A549 (cell line): ENCODE data around the gene TBCE. TPM values are rescaled to one million over a fixed set of nuclear protein-coding genes. Genes with fewer than 3 reads are reported as not detected.

Experiments used
- ATAC-seq, 2 experiments: fragments of 200-7000 bp in 1 of 2; fragments of >200 bp in 1 of 2; cut with Nextera tagmentation in 1 of 2; cut with Tn5 transposase in 1 of 2; 3 replicates each; pipeline versions ENCODE4 v1.8.0 to v1.9.1; 2018 to 2020; ENCODE audit warnings: mild to moderate bottlenecking in 1 of 2, moderate library complexity in 1 of 2
- CTCF ChIA-PET: fragments of 300-600 bp; sonication (Branson Sonifier 250); formaldehyde crosslinking; extraction: SDS; loops from one replicate; lab custom pipeline; 2021; ENCODE audit warnings: antibody characterized with exemption, inconsistent platforms; lab: Yijun Ruan, JAX
- POLR2A ChIA-PET: fragments of 350-600 bp; formaldehyde crosslinking; extraction: SDS; loops from one replicate; lab custom pipeline; 2021; ENCODE audit warnings: antibody characterized with exemption, inconsistent platforms; lab: Yijun Ruan, JAX
- DNase-seq, 2 experiments: peaks; one replicate each; pipeline versions ENCODE4 v3.0.0 to v3.0.0-alpha.2; 2011 to 2016; ENCODE audit warnings: low read depth in 1 of 2, low spot score in 1 of 2
- FAIRE-seq: peaks from 2 replicates; lab custom pipeline; 2011; peaks lifted over from hg19 to GRCh38; lab: Jason Lieb, UNC
- H3K27ac ChIP-seq, 2 experiments: fragments of >200 bp; sonication (Bioruptor Twin); formaldehyde crosslinking; 3 replicates each; pipeline ENCODE4 v1.5.1; 2016 to 2017
- H3K4me1 ChIP-seq: fragments of >200 bp; sonication (Bioruptor Twin); formaldehyde crosslinking; 3 replicates; pipeline ENCODE4 v1.6.1; 2016
- H3K4me2 ChIP-seq: fragments of >200 bp; sonication (Bioruptor Twin); formaldehyde crosslinking; 3 replicates; pipeline ENCODE4 v1.6.1; 2016
- H3K4me3 ChIP-seq: fragments of >200 bp; sonication (Bioruptor Twin); formaldehyde crosslinking; 3 replicates; pipeline ENCODE4 v1.5.1; 2016
- H3K9me3 ChIP-seq: fragments of >200 bp; sonication (Bioruptor Twin); formaldehyde crosslinking; 3 replicates; pipeline ENCODE4 v1.6.1; 2016
- ATOH8 ChIP-seq: fragments of 250-450 bp; sonication (Bioruptor Pico); IDR thresholded peaks from 2 replicates; pipeline ENCODE4 v1.5.0; 2020; ENCODE audit warnings: low read depth, mild to moderate bottlenecking, moderate library complexity
- CBX2 ChIP-seq: fragments of 200-600 bp; sonication (generic); IDR thresholded peaks from 2 replicates; pipeline ENCODE4 v1.6.1; 2016; ENCODE audit warnings: low read depth, mild to moderate bottlenecking, borderline replicate concordance
- CHD4 ChIP-seq: fragments of 200-600 bp; sonication (generic); IDR thresholded peaks from 2 replicates; pipeline ENCODE4 v1.6.1; 2016; ENCODE audit warnings: antibody characterized with exemption, mild to moderate bottlenecking, borderline replicate concordance
- ELK1 ChIP-seq: fragments of 150-350 bp; IDR thresholded peaks from 2 replicates; pipeline ENCODE4 v1.6.1; 2014; ENCODE audit warnings: low read depth, mild to moderate bottlenecking, low read length
- EP300 ChIP-seq, 2 experiments: fragments of >200 bp; sonication (Bioruptor Twin); formaldehyde crosslinking; IDR thresholded peaks; 2 replicates in 1 of 2; 3 replicates in 1 of 2; pipeline ENCODE4 v1.6.1; 2016 to 2017
- FOSB ChIP-seq: fragments of 250-450 bp; sonication (Bioruptor Pico); IDR thresholded peaks from 2 replicates; pipeline ENCODE4 v1.5.0; 2020; ENCODE audit warnings: mild to moderate bottlenecking, moderate library complexity
- HDAC2 ChIP-seq: fragments of 200-600 bp; sonication (generic); IDR thresholded peaks from 2 replicates; pipeline ENCODE4 v1.6.1; 2016
- HES2 ChIP-seq: fragments of >200 bp; sonication (Bioruptor Twin); formaldehyde crosslinking; IDR thresholded peaks from 2 replicates; pipeline ENCODE4 v1.6.1; 2016
- HOXB5 ChIP-seq: fragments of 250-450 bp; sonication (Bioruptor Pico); IDR thresholded peaks from 2 replicates; pipeline ENCODE4 v1.5.0; 2020; ENCODE audit warnings: mild to moderate bottlenecking, moderate library complexity
- MAFK ChIP-seq: fragments of 450-650 bp; IDR thresholded peaks from 2 replicates; pipeline ENCODE4 v1.6.1; 2014; ENCODE audit not compliant: partially characterized antibody
- MAZ ChIP-seq: fragments of 150-350 bp; IDR thresholded peaks from 2 replicates; pipeline ENCODE4 v1.6.1; 2014; ENCODE audit warnings: antibody characterized with exemption, low read depth, low read length, borderline replicate concordance
- MYC ChIP-seq: IDR thresholded peaks from 2 replicates; pipeline ENCODE4 v1.6.1; 2012; ENCODE audit warnings: mild to moderate bottlenecking, inconsistent platforms, low read length, improper control_type of control experiment, borderline replicate concordance
- RAD21 ChIP-seq, 2 experiments: fragments of >200 bp in 1 of 2; sonication (Bioruptor Twin) in 1 of 2; formaldehyde crosslinking in 1 of 2; IDR thresholded peaks in 1 of 2; conservative IDR thresholded peaks in 1 of 2; 2 replicates in 1 of 2; 3 replicates in 1 of 2; pipeline ENCODE4 v1.6.1; 2012 to 2018; ENCODE audit warnings: inconsistent platforms in 1 of 2
- RARB ChIP-seq: fragments of 250-450 bp; sonication (Bioruptor Pico); IDR thresholded peaks from 2 replicates; pipeline ENCODE4 v1.8.0; 2021; ENCODE audit warnings: mild to moderate bottlenecking, moderate library complexity
- REST ChIP-seq: fragments of 200-600 bp; sonication (generic); IDR thresholded peaks from 2 replicates; pipeline ENCODE4 v1.6.1; 2016; ENCODE audit warnings: antibody characterized with exemption, mild to moderate bottlenecking, moderate library complexity
- RNF2 ChIP-seq: fragments of 200-600 bp; sonication (generic); IDR thresholded peaks from 2 replicates; pipeline ENCODE4 v1.6.1; 2016; ENCODE audit warnings: low read depth, mild to moderate bottlenecking, antibody characterized with exemption, moderate library complexity, borderline replicate concordance
- SREBF2 ChIP-seq: fragments of 450-650 bp; IDR thresholded peaks from 2 replicates; pipeline ENCODE4 v1.6.1; 2014; ENCODE audit warnings: mild to moderate bottlenecking, moderate library complexity
- TFCP2L1 ChIP-seq: fragments of 250-450 bp; sonication (Bioruptor Pico); IDR thresholded peaks from 2 replicates; pipeline ENCODE4 v1.5.0; 2021; ENCODE audit warnings: mild to moderate bottlenecking
- TP53 ChIP-seq: fragments of 250-450 bp; sonication (Bioruptor Pico); IDR thresholded peaks from 2 replicates; pipeline ENCODE4 v1.5.0; 2021; ENCODE audit warnings: mild to moderate bottlenecking, moderate library complexity
- ZNF302 ChIP-seq: fragments of 250-450 bp; sonication (Bioruptor Pico); IDR thresholded peaks from 2 replicates; pipeline ENCODE4 v1.9.0; 2021; ENCODE audit warnings: inconsistent platforms, mild to moderate bottlenecking, moderate library complexity
- ZSCAN20 ChIP-seq: fragments of 250-450 bp; sonication (Bioruptor Pico); IDR thresholded peaks from 2 replicates; pipeline ENCODE4 v1.8.0; 2022; ENCODE audit warnings: mild to moderate bottlenecking, moderate library complexity
- WGBS: methylation state at CpG from one replicate; pipeline ENCODE4 v1.1.6; 2017; ENCODE audit errors: missing lambda C conversion rate; 5-methylcytosine and 5-hydroxymethylcytosine counted together
- polyA plus RNA-seq, 4 experiments: library from polyadenylated mRNA; depleted of rRNA in 3 of 4; stranded (reverse); fragments of >200 nt; fragmentation: RNase III in 1 of 4; extraction: RNeasy Plus Mini Kit Qiagen cat#74134 plus additional on column Dnase treatment in 1 of 4; gene quantifications; 2 replicates in 3 of 4; 3 replicates in 1 of 4; pipeline ENCODE4 v1.2.3, GENCODE V29; 2011 to 2017

TBCE gene
- polyA plus RNA-seq, 2 of the 4 experiments (the other 2 are of a cell fraction) = 45.1 to 65.2 TPM

- TF ChIP-seq REST = no peak
- TF ChIP-seq MAZ = no peak
- no peak for TF ChIP-seq ATOH8 (CRISPR knock-in tag)
- TF ChIP-seq RARB (CRISPR knock-in tag) = no peak
- no peak for TF ChIP-seq HDAC2
- TF ChIP-seq HES2 = no peak
- no peak for TF ChIP-seq CBX2
- no peak for TF ChIP-seq ELK1
- TF ChIP-seq, all 56 proteins: peak for 0
- POLR2A ChIA-PET = no interaction called here
- no peak overlapping the region for H3K4me2 ChIP-seq
- H3K4me3 ChIP-seq = no peak overlapping the region
- CTCF ChIA-PET = interaction anchor here (0.5 to 0.7 kb wide), 2 partner anchors 7 to 22 kb away, joined by 4 read pairs; no protein-coding TSS in a partner anchor
- ATAC-seq (no peak), FAIRE-seq (no peak), DNase-seq (no peak)
- H3K4me1 ChIP-seq = no peaks in the 10 kb centered on the region
- H3K9me3 ChIP-seq = no peaks in the 10 kb centered on the region
- 84% methylated on average over 5 of the region's 5 CpGs for WGBS
- H3K27ac ChIP-seq = no peak overlapping the region
Measured at GRCh38 chr1:235450433-235450832, 83.2 kb downstream of the TBCE start.

- DNase-seq (no peak), ATAC-seq (peak; percentile 19 to 40; a peak in 3 of 6 replicates), FAIRE-seq (no peak)
- TF ChIP-seq FOSB (CRISPR knock-in tag) (no peak), EP300 (IDR thresholded peaks at IDR 0.05) (no peak), TP53 (no peak), MAFK (peak; percentile 92), TFCP2L1 (CRISPR knock-in tag) (no peak), MYC (no peak)
- POLR2A ChIA-PET = no interaction called here
- no peak overlapping the region for H3K4me3 ChIP-seq
- no peaks in the 10 kb centered on the region for H3K4me1 ChIP-seq
- CTCF ChIA-PET = interaction anchor here (0.6 to 0.7 kb wide), 2 partner anchors 8 to 9 kb away, joined by 3 to 4 read pairs; no protein-coding TSS in a partner anchor
- no peaks in the 10 kb centered on the region for H3K9me3 ChIP-seq
- peak overlapping the region in 1 of 2 experiments; percentile 16; a peak in 2 of 6 replicates for H3K27ac ChIP-seq
- 83% methylated on average over 2 of the region's 2 CpGs for WGBS
- no peak overlapping the region for H3K4me2 ChIP-seq
Measured at GRCh38 chr1:235450886-235451483, 83.8 kb downstream of the TBCE start.

GRCh38 chr1:235454021-235454420, 86.8 kb downstream of the TBCE start:
- H3K4me2 ChIP-seq = no peak overlapping the region
- ChIA-PET POLR2A (no interaction called here), CTCF (interaction anchor here (0.6 kb wide), 1 partner anchor 329 kb away, joined by 3 read pairs; no protein-coding TSS in a partner anchor)
- no peak for TF ChIP-seq HOXB5
- no peak for TF ChIP-seq CHD4
- TF ChIP-seq RNF2 = no peak
- no peak for TF ChIP-seq SREBF2
- no peak for TF ChIP-seq RAD21 (conservative IDR thresholded peaks at IDR 0.05 in 1 of 2, IDR thresholded peaks at IDR 0.05 in 1 of 2)
- no peak for TF ChIP-seq ZSCAN20 (CRISPR knock-in tag)
- no peak for TF ChIP-seq ZNF302 (CRISPR knock-in tag)
- FAIRE-seq (no peak), DNase-seq (no peak), ATAC-seq (no peak)
- no peaks in the 10 kb centered on the region for H3K9me3 ChIP-seq
- no peak overlapping the region for H3K27ac ChIP-seq
- no peaks in the 10 kb centered on the region for H3K4me1 ChIP-seq
- no peak overlapping the region for H3K4me3 ChIP-seq
- 96% methylated on average over 8 of the region's 8 CpGs for WGBS
